Ishikawa (cell line): Measurements from ENCODE around the gene FHL3.

ENCODE experiments used
- CEBPB ChIP-seq: IDR thresholded peaks from 2 replicates; pipeline ENCODE4 v1.6.1; 2012
- CREB1 ChIP-seq: IDR thresholded peaks from 2 replicates; pipeline ENCODE4 v1.6.1; 2012; ENCODE audit warnings: low read depth
- EGR1 ChIP-seq: IDR thresholded peaks from 2 replicates; pipeline ENCODE4 v1.6.1; 2012
- EP300 ChIP-seq: IDR thresholded peaks from 2 replicates; pipeline ENCODE4 v1.6.1; 2012; ENCODE audit warnings: borderline replicate concordance
- FOXM1 ChIP-seq: IDR thresholded peaks from 2 replicates; pipeline ENCODE4 v1.6.1; 2012; ENCODE audit warnings: low read depth, borderline replicate concordance
- MAX ChIP-seq: IDR thresholded peaks from 2 replicates; pipeline ENCODE4 v1.6.1; 2012
- NFIC ChIP-seq: IDR thresholded peaks from 2 replicates; pipeline ENCODE4 v1.6.1; 2012
- RAD21 ChIP-seq: IDR thresholded peaks from 2 replicates; pipeline ENCODE4 v1.6.1; 2012; ENCODE audit warnings: low read depth
- REST ChIP-seq: IDR thresholded peaks from 2 replicates; pipeline ENCODE4 v1.6.1; 2012; ENCODE audit warnings: low read depth, mild to moderate bottlenecking
- TAF1 ChIP-seq: IDR thresholded peaks from 2 replicates; pipeline ENCODE4 v1.6.1; 2012; ENCODE audit warnings: low read depth, mild to moderate bottlenecking
- TCF12 ChIP-seq: IDR thresholded peaks from 2 replicates; pipeline ENCODE4 v1.6.1; 2012; ENCODE audit warnings: low read depth
- TEAD4 ChIP-seq: IDR thresholded peaks from 2 replicates; pipeline ENCODE4 v1.6.1; 2012
- USF1 ChIP-seq: IDR thresholded peaks from 2 replicates; pipeline ENCODE4 v1.6.1; 2012
- YY1 ChIP-seq: IDR thresholded peaks from 2 replicates; pipeline ENCODE4 v1.6.1; 2012; ENCODE audit warnings: low read depth
- ZBTB7A ChIP-seq: IDR thresholded peaks from 2 replicates; pipeline ENCODE4 v1.6.1; 2012; ENCODE audit warnings: low read depth

Gene FHL3

GRCh38 chr1:38029685-38030511 is 24.6 kb upstream of the FHL3 start:
- TF ChIP-seq CEBPB, result no peak

- TF ChIP-seq RAD21 (peak; percentile 34; the same call in 1 of the 2 replicates), CEBPB (no peak), TEAD4 (no peak), EGR1 (no peak), ZBTB7A (no peak), NFIC (0 out of 2 replicates have a peak, but pooled peaks have one; percentile 17), CREB1 (no peak), USF1 (no peak)
Measured at GRCh38 chr1:38029081-38029681, 23.9 kb upstream of the FHL3 start.

- TF ChIP-seq USF1 (no peak), RAD21 (no peak), REST (no peak), EGR1 (no peak), CEBPB (no peak), CREB1 (no peak), MAX (no peak), NFIC (no peak), ZBTB7A (no peak), TEAD4 (no peak)
Measured at GRCh38 chr1:38028671-38029070, 23.4 kb upstream of the FHL3 start.

- TF ChIP-seq FOXM1, result no peak
- TF ChIP-seq TCF12, result no peak
- TF ChIP-seq REST, result no peak
- no peak for TF ChIP-seq TAF1
- TF ChIP-seq USF1, result no peak
- TF ChIP-seq EGR1, result no peak
- TF ChIP-seq EP300, result no peak
Measured at GRCh38 chr1:38028105-38028591, 22.8 kb upstream of the FHL3 start.

- TF ChIP-seq NFIC (no peak), TEAD4 (no peak), ZBTB7A (no peak), EGR1 (no peak), YY1 (no peak), CEBPB (no peak), TAF1 (no peak), FOXM1 (no peak), TCF12 (no peak), MAX (no peak), RAD21 (no peak), CREB1 (no peak), USF1 (no peak), EP300 (no peak), REST (no peak)
Measured at GRCh38 chr1:38027201-38028104, 22.1 kb upstream of the FHL3 start.
